GM18907 (cell line): ENCODE results near the gene ZSCAN21.

ENCODE experiments used
- ATAC-seq: cut with Tn5 transposase; IDR thresholded peaks from one replicate; pipeline ENCODE4 v1.9.1; 2021; ENCODE audit warnings: mild to moderate bottlenecking, moderate library complexity; ENCODE audit not compliant: unreplicated experiment

Gene ZSCAN21

DNA sequence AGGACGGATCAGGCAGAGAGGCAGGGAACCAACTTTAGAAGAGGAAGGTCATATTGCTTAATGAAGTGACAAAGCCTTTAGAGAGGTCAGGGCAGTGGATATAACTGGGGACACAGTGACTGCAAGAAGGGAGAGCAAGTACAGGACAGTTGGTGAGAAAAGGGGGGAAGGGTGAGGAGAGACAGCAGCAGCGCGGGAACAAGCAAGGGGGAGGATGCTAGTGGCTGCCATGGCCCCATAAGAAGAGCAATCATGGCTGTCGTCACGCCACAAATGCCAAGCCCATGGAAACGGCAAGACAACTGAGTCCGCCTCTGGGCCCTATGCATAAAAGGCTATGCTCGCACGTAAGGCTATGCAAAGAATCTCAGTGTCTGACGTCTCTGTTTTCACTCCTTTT lies 22.9 kb downstream of the ZSCAN21 start:
- ATAC-seq, result no peak

DNA sequence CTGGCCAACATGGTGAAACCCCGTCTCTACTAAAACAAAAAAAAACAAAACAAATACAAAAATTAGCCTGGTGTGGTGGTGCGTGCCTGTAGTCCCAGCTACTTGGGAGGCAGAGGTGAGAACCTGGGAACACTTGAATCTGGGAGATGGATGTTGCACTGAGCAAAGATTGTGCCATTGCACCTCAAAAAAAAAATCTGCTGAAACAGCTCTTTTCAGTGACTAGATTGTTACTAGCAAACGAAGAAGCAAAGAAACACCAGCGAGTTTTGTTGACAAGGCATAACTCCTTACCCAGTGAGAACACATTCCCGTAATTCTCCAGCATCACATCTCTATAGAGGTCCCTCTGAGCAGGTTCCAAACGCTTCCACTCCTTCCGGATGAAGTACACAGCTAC lies 25.3 kb downstream of the ZSCAN21 start:
- ATAC-seq, result no peak

DNA sequence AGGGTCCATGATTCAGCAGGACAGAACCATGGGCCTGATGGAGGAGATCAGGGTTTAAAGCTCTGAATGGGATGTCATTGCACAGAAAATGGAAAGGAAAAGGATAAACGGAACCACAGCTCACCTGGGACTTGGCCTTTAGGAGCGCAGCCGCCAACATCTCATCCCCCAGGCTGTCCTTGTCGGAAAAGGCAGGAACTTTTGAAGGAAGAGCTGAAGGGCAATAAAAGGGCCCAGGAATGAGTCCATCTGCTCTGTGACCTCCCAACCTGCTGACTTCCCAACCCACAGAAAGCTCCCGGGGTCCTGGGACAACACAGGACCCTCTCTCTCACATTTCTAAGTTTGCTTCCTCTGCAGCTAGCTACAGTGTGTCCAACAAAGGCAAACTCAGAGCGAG lies 25.8 kb downstream of the ZSCAN21 start:
- no peak for ATAC-seq

DNA sequence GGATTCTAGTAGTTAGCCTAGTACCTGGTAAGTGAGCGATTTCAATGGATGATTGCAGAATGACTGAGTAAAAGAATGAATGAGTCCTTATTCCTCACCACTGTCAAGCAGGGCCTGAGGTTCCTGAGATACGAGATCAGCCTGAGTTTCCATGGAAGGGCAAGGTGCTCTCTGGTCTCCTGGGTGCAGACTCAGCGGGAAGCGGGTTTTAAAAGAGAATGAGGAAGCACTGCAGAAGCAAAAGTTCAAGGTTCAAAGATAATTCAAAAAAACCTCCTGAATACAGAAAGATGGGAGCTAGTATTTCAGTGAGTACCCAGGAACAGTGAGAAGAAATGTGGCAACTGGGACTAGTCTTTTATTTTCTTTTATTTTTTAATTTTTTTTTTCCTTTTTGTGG lies 27.6 kb downstream of the ZSCAN21 start:
- no peak for ATAC-seq

DNA sequence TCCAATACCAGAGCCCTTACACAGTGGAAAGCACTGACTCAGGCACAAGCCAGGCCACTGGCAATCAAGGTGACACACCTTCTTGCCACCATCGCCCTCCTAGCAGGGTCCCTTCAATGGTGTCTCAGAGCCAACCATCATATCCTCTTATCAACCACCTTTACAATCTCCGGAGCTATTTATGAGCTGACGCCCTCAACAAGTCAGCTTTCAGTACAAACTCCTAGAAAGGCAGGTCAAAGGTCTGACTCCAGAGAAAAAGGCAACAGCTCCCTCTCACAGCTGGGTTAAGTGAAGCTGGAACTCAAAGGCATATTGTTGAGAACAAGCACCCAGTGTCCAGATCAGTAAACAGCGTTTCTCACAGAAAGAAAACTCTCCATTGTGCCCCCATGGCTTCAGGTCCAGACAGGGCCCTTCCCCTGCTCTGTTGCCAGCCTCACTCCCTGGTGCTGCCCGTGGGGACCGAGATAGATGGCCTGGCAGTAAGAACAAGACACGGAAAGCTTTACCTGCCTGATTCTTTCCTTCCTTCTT lies 29.5 kb downstream of the ZSCAN21 start:
- no peak for ATAC-seq

DNA sequence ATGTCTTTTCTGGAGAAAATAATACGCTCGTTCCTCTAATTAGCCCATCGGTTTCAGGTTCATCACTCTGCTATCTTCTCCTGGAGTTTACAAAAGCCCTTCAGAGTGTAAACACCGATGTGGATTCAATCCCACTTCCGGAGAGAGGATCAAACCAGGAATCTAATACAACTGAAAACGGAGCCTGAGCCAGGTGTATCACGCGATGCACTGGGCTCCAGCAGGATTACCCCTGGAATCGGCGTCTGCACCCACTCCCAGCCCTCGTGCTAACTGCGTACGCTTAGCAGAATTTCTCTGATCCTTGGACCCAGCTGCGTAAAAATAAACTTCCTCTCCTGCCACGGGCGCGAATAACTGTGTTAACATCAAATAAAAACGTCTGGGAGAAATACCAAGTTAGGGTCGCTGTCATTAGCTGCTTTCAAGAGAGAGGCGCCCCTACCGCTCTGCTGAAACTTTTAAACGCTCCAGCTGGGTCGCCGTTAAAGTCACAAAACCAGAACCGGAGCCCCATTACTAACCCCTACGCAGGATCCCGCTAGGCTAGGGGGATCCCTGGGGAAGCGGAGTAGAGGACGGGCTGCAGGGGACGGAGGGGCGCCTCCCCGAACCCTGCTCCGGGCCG lies 31.4 kb downstream of the ZSCAN21 start:
- ATAC-seq, result no peak

DNA sequence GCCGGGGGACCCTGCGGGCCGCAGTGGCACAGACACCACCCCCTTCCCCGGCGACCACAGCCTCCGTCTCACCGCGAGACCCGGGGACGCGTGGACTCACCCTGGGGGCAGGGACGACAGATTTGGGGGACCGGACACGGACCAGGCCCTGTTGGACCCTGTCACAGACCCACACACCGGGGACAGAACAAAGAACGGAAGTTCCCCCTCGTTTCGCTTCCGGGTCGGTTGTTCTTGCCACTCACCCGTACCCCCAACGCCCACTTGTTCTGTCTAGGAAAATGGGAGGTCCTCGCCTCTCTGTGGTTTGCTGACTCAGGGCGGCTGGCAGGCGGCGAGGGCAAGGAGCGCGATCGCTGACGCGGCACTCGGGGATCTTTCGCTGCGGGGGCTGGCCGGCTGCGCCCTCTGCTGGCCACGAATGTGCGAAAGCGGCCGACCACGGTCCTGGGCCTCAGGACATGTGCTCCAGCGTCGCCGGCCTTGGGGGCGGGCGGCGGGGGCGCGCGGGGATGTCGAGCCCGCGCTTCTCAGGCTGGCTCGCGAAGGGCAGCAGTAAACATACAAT lies 32.0 kb downstream of the ZSCAN21 start, which contains the start of gene ZNF3:
Gene ZNF3, minus strand, starts transcription at position 189 of the 568 bp plus-strand sequence. CDS start 4,366 bp downstream, outside the sequence.
- ATAC-seq, result peak; percentile 84

DNA sequence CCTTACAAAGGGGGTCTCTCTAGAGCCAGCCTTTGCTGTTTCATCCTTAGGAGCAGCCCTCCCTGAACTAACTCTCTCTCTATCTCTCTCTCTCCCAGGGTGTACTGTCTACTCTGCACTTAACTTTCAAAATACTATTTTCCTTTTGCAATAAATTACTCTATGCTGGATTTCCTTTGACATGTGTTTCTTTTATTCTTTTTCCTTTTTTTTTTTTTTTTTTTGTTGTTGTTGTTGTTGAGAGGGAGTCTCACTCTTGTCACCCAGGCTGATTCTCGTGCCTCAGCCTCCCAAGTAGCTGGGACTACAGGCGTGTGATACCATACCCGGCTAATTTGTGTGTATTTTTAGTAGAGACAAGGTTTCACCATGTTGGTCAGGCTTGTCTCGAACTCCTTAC lies 33.4 kb downstream of the ZSCAN21 start:
- no peak for ATAC-seq

DNA sequence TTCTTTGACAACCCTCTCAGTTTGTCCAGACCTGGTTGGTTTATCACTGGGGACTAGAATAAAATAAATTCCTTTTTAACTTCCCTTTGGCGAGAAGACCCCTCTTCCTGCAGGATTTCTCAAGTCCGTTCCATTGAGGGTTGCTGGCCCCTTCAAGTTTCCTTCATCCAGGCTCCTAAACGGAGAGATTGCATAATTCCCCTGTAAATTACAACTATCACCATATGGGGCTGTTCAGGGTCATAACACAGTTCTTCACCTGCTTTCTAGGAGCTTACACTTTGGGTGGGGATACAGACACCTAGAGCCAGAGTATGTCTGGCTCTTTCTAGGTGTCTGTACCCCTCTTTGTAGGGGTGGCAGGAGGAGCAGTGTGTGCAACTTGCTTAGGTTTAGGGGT lies 35.9 kb downstream of the ZSCAN21 start:
- ATAC-seq, result no peak

DNA sequence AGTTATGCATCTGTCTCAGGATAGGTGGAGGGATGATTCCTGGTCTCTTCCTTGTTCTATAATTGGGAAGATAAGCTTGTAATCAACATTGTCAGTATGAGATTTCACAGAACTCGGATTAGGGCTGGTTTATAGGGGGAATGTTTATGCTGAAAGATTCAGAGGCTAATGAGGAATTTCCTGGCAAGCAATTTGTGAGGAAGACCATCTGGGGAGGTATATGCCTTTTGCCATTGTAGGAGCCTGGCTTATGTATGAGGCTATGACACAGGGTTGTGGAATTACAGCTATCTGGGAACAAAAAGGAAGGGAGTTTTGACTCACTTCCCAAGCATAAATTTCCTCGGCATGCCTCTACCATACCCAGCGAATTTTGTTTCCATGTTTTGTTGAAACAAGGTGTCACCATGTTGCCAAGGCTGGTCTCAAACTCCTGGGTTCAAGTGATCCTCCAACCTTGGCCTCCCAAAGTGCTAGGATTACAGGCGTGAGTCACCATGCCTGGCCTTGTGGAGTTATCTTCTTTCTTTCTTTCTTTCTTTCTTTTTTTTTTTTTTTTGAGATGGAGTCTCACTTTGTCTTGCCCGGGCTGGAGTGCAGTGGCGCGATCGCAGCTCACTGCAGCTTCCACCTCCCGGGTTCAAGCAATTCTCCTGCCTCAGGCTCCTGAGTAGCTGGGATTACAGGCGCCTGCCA lies 37.6 kb downstream of the ZSCAN21 start:
- no peak for ATAC-seq

DNA sequence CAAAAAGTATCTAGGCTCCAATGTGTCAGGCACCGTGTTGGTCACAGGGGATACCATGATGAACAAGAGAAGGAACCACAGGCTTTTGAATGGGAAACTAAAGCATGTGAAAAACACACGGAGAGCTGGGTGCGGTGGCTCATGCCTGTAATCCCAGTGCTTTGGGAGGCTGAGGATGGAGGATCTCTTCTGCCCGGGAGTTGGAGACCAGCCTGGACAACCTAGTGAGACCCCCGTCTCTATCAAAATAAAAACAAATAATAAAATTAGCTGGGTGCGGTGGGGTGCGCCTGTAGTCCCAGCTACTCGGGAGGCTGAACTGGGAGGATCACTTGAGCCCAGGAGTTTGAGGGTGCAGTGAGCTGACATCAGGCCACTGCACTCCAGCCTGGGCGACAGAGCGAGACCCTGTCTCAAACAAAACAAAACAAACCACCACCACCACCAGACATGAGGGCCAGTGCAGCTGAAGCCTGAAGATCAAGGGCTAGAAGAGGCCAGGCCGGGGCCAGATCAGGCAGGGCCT lies 38.6 kb downstream of the ZSCAN21 start:
- no peak for ATAC-seq

DNA sequence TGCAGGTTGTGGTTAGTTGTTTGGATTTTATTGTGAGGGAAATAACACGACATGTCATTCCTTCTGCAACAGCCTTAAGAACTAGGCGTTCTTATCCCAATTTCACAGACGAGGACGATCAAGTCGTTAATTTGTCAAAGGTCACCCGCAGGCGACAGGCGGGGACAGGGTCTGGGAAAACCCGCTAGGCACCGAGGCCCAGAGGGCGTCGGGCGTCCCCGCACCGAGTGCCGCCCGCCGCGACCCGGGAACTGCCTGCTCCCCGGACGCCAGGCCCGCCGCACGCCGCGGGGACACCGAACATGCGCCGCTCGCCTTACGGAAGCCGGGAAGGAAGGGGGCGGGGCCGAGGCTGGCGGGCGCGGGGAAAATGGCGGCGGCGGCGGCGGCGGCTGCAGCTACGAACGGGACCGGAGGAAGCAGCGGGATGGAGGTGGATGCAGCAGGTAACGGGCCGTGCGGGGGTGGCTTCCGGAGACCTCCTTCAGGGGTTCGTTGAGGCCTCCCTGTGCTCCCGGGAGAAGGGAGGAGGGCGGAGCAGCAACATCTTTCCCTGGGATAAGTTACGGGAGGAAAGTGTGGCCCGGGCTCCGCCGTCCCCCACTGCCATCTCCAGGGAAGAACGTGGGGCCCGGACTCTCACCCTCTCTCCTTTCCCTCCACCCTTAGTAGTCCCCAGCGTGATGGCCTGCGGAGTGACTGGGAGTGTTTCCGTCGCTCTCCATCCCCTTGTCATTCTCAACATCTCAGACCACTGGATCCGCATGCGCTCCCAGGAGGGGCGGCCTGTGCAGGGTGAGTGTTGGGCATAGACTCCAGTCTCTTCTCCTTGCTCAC lies 39.3 kb downstream of the ZSCAN21 start, which contains the start of gene COPS6:
Gene COPS6, plus strand, starts transcription at position 349 of the 837 bp plus-strand sequence. Its CDS starts 22 bp downstream, at position 371.
- peak; percentile 53 for ATAC-seq

DNA sequence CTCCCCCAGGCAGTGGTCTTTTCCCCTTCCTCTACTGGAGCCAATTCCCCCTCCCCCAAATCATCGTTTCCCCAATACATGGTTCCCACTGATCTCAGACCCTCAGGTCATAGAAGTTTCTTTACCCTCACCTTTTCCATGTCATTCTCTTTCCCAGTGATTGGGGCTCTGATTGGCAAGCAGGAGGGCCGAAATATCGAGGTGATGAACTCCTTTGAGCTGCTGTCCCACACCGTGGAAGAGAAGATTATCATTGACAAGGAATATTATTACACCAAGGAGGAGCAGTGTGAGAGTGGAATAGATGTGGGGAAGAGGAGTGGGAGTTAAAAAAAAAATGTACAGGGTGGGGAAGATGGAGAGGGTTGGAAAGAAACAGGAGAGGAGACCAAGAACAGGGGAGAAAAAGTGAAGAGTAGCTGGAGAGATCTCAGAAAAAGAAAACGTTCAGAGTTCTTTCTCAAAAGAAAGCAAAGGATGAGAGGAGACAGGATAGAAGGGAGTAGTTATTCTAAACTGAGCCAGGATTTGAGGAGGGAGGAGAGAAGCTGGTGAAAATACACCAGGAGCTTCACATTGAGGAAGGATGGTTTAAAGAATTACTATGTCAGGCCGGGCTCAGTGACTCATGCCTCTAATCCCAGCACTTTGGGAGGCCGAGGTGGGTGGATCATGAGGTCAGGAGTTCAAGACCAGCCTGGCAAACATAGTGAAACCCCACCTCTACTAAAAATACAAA lies 40.1 kb downstream of the ZSCAN21 start:
- no peak for ATAC-seq

DNA sequence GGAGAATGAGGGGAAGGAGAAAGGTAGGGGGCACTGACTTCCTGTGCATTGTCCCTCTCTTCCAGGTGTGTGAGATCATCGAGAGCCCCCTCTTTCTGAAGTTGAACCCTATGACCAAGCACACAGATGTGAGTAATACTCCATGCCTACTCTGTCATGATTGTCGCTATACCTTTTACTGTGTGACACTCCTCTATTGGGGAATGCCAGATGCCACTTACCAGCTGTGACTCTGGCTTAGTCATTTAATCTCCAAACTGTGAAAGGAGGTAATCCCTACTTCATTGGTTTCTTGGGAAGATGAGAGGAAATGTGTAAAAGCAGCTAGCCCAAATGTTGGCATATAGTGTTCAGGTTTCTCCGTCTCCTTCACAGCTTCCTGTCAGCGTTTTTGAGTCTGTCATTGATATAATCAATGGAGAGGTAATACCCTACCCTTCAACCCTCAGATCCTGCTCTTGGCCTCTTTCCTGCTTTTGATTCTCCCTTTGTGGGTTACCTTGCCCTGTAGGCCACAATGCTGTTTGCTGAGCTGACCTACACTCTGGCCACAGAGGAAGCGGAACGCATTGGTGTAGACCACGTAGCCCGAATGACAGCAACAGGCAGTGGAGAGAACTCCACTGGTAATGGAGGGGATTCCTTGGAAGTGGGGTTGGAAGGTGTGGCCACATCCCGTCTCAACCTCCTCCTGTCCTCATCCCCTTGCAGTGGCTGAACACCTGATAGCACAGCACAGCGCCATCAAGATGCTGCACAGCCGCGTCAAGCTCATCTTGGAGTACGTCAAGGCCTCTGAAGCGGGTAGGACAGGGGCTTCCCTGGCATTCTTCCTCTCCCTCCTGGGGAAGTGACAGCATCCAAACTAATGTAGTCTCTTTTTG lies 41.2 kb downstream of the ZSCAN21 start:
- ATAC-seq, result no peak

DNA sequence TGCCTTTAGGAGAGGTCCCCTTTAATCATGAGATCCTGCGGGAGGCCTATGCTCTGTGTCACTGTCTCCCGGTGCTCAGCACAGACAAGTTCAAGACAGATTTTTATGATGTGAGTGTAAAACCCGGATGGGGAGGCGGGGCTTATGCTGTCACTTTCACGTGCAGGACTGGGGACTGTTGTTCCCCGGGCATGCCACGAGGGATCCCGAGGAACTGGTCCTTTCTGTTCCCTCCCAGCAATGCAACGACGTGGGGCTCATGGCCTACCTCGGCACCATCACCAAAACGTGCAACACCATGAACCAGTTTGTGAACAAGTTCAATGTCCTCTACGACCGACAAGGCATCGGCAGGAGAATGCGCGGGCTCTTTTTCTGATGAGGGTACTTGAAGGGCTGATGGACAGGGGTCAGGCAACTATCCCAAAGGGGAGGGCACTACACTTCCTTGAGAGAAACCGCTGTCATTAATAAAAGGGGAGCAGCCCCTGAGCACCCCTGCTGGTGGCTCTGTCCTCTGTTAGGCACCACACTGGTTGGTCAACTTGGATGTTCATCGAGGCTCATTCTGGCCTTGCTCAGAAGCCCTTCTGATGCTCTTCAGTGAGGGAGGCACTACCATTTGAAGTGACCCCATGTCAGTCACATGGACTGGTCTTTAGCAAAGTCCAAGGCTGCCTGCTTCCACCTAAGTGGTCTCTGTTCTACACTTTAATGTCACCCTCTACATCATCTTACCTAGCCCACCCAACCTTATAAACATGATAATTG lies 42.0 kb downstream of the ZSCAN21 start:
- no peak for ATAC-seq

DNA sequence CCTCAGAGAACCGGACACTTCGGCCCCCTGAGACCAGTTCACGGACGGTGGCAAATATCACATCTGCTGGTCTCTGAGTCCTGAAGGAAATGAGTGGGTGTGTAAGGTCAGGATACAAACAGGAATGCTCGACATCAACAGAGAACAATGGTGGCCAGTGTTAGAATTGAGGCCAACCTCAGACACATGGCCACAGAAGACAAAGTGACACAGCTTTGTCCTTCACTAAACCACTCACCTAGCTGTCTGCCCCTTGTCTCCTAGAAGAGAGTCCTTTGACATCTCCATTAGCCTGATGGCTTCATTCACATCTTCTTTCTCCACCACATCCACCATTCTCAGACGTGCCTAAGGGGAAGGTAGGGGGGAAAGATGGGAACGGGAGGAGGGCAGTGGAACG lies 43.5 kb downstream of the ZSCAN21 start:
- no peak for ATAC-seq

DNA sequence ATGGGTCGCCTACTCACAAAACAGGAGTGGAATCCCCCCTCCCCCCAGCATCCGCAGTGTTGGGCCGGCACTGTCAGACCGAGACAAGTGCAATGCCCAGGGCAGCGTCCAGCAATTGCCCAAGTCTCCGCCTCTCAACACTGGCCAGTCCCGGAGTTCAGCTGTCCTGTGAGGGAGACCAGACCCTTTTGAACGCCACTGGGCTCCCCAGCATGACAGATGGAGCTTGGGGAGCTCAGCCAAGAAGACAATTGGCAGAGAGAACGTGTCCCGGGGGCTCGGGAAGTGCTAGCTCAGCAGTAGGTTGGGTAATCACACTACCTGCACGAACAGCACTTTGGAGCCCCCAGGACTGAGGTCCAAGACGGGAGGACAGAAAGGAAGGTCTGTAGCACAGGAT lies 43.9 kb downstream of the ZSCAN21 start:
- no peak for ATAC-seq

DNA sequence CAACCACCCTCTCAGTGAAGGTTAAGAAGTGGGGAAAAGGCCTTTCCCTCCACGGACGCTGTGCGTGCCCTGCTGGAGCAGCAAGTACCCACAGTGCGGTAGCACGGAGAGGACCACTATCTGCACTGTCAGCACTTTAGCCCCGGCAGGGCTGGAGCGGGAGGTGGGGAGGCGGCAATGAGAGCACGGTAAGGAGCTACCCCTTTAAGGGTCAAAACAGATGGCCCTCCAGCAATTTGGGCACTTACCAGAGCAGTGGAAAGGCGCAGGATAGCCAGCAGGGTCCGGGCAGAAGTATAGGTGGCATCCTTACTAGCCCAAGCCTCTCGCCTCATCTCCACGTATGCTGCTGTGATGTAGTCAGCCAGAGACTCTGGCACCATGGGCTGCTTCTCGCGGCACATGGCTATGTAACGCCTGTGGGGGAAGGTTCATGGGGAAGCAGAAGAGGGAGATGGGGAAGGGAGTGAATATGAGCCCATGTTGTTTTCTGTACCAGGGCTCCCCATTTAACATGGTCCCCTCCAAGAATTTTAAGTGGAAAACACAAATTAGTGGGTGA lies 44.4 kb downstream of the ZSCAN21 start:
- ATAC-seq, result no peak
